KMS-11 (cell line): ENCODE data around the gene SPG11.
"Not testable (repeated sequence)": the region's sequence is repeated elsewhere in the genome, so short reads cannot be mapped to it uniquely, and the experiment has no call there.

ENCODE experiments used
- H2AFZ ChIP-seq: fragments of 200-600 bp; sonication (generic); 2 replicates; pipeline ENCODE4 v1.6.1; 2016; ENCODE audit warnings: antibody characterized with exemption, mixed run types, low read depth
- H3K27ac ChIP-seq: fragments of 200-600 bp; sonication (generic); 2 replicates; pipeline ENCODE4 v1.6.1; 2016; ENCODE audit warnings: mild to moderate bottlenecking, mixed run types
- H3K27me3 ChIP-seq: fragments of 200-600 bp; sonication (generic); 2 replicates; pipeline ENCODE4 v1.6.1; 2017; ENCODE audit warnings: mild to moderate bottlenecking, low read depth, mixed run types, moderate library complexity; ENCODE audit not compliant: insufficient read depth
- H3K36me3 ChIP-seq: fragments of 200-600 bp; sonication (generic); 2 replicates; pipeline ENCODE4 v1.6.1; 2017; ENCODE audit warnings: mild to moderate bottlenecking, mixed run types; ENCODE audit not compliant: insufficient read depth
- H3K4me1 ChIP-seq: fragments of 200-600 bp; sonication (generic); 2 replicates; pipeline ENCODE4 v1.6.1; 2016; ENCODE audit warnings: mild to moderate bottlenecking, low read depth, mixed run types; ENCODE audit not compliant: poor library complexity, severe bottlenecking
- H3K4me2 ChIP-seq: fragments of 200-600 bp; sonication (generic); 2 replicates; pipeline ENCODE4 v1.7.0; 2016; ENCODE audit warnings: mild to moderate bottlenecking, mixed run types
- H3K4me3 ChIP-seq: fragments of 200-600 bp; sonication (generic); IDR thresholded peaks from 2 replicates; pipeline ENCODE4 v1.6.1; 2017; ENCODE audit warnings: low read depth, low read length, mixed read lengths; ENCODE audit not compliant: insufficient read depth
- H3K79me2 ChIP-seq: fragments of 200-600 bp; sonication (generic); 2 replicates; pipeline ENCODE4 v1.6.1; 2016; ENCODE audit warnings: low read depth, mixed run types; ENCODE audit not compliant: insufficient read depth
- H3K9ac ChIP-seq: fragments of 200-600 bp; sonication (generic); 2 replicates; pipeline ENCODE4 v1.6.1; 2016; ENCODE audit warnings: mild to moderate bottlenecking, mixed run types
- H4K20me1 ChIP-seq: fragments of 200-600 bp; sonication (generic); 2 replicates; pipeline ENCODE4 v1.6.1; 2016; ENCODE audit warnings: mild to moderate bottlenecking, mixed run types; ENCODE audit not compliant: insufficient read depth
- CTCF ChIP-seq: fragments of 200-600 bp; sonication (generic); conservative IDR thresholded peaks from 2 replicates; pipeline ENCODE4 v1.6.1; 2017; ENCODE audit warnings: low read depth, mild to moderate bottlenecking, antibody characterized with exemption, low read length, moderate library complexity, mixed read lengths

The SPG11 gene

GRCh38 chr15:44545913-44546802, 117.3 kb downstream of the SPG11 start:
- H3K79me2 ChIP-seq, result peaks cover 98% of the 10 kb centered on the region
- peaks cover 71% of the 10 kb centered on the region for H3K4me1 ChIP-seq
- H4K20me1 ChIP-seq, result peaks cover 48% of the 10 kb centered on the region
- H3K4me3 ChIP-seq, result no peak overlapping the region
- H2AFZ ChIP-seq, result no peak overlapping the region
- peak; percentile 65 for TF ChIP-seq CTCF
- H3K27me3 ChIP-seq, result no peaks in the 10 kb centered on the region
- H3K36me3 ChIP-seq, result no peaks in the 10 kb centered on the region; the same call in 1 of the 2 replicates
- H3K4me2 ChIP-seq, result peak overlapping the region; percentile 83
- H3K9ac ChIP-seq, result no peak overlapping the region; the same call in 1 of the 2 replicates
- peak overlapping the region; percentile 77 for H3K27ac ChIP-seq

GRCh38 chr15:44544745-44545144, 118.7 kb downstream of the SPG11 start:
- not testable (repeated sequence) for H2AFZ ChIP-seq, H3K36me3 ChIP-seq, H3K4me3 ChIP-seq, H3K9ac ChIP-seq, H3K27me3 ChIP-seq
- Histone ChIP-seq H3K27ac (peak overlapping the region; percentile 77; the same call in 1 of the 2 replicates), H3K4me2 (peak overlapping the region; percentile 83), H3K4me1 (peaks cover 81% of the 10 kb centered on the region), H3K79me2 (peaks cover 96% of the 10 kb centered on the region), H4K20me1 (peaks cover 43% of the 10 kb centered on the region)

GRCh38 chr15:44542596-44542995, 120.9 kb downstream of the SPG11 start:
- no peaks in the 10 kb centered on the region for H3K27me3 ChIP-seq
- peaks cover 28% of the 10 kb centered on the region for H4K20me1 ChIP-seq
- H3K4me1 ChIP-seq, result peaks cover 85% of the 10 kb centered on the region
- no peak for TF ChIP-seq CTCF
- no peak overlapping the region for H3K4me2 ChIP-seq
- H3K4me3 ChIP-seq, result no peak overlapping the region
- no peak overlapping the region; the same call in 1 of the 2 replicates for H3K27ac ChIP-seq
- peaks cover 96% of the 10 kb centered on the region for H3K79me2 ChIP-seq
- peaks cover 3% of the 10 kb centered on the region; the same call in 1 of the 2 replicates for H3K36me3 ChIP-seq
- no peak overlapping the region for H2AFZ ChIP-seq
- H3K9ac ChIP-seq, result no peak overlapping the region

GRCh38 chr15:44541282-44541958, 122.0 kb downstream of the SPG11 start:
- TF ChIP-seq CTCF, result no peak
- H3K27ac ChIP-seq, result no peak overlapping the region
- H3K4me2 ChIP-seq, result no peak overlapping the region; the same call in 1 of the 2 replicates
- H4K20me1 ChIP-seq, result peaks cover 21% of the 10 kb centered on the region
- H3K36me3 ChIP-seq, result peaks cover 3% of the 10 kb centered on the region; the same call in 1 of the 2 replicates
- H2AFZ ChIP-seq, result no peak overlapping the region
- peaks cover 91% of the 10 kb centered on the region for H3K79me2 ChIP-seq
- no peak overlapping the region for H3K9ac ChIP-seq
- H3K4me3 ChIP-seq, result no peak overlapping the region
- H3K27me3 ChIP-seq, result no peaks in the 10 kb centered on the region
- H3K4me1 ChIP-seq, result peaks cover 74% of the 10 kb centered on the region
